GM21515 (cell line): Measurements from ENCODE around the gene SLIT1.
A peak's percentile ranks its signal among the peaks of the same experiment; 100 is the strongest.
"Not testable (repeated sequence)": the region's sequence is repeated elsewhere in the genome, so short reads cannot be mapped to it uniquely, and the experiment has no call there.

Source experiments
- ATAC-seq: cut with Tn5 transposase; IDR thresholded peaks from one replicate; pipeline ENCODE4 v1.9.1; 2021; ENCODE audit not compliant: unreplicated experiment

The SLIT1 gene

GRCh38 chr10:97048649-97049427 is 136.9 kb downstream of the SLIT1 start:
- no peak for ATAC-seq

DNA sequence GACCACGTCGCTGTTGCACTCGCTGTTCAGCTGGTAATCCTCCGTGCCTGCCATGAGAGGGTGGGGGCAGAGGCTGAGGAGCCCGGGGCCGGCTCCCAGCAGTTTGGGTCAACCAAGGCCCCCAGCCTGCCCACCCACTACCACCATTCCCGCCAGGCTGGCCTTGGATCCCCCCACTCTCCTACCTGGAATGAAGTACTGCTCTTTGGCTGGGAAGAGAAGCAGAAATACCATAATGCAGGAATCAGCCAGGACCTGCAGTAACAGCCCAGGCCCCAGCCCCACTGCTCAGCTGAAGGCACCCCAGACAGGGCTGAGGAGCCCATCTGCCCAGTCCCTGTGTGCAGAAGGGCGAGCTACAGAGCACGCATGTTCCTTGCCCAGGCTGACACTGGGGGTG is 138.0 kb downstream of the SLIT1 start:
- ATAC-seq, result no peak

- ATAC-seq, result no peak
Observed at GRCh38 chr10:97047083-97047736, 138.5 kb downstream of the SLIT1 start.

DNA sequence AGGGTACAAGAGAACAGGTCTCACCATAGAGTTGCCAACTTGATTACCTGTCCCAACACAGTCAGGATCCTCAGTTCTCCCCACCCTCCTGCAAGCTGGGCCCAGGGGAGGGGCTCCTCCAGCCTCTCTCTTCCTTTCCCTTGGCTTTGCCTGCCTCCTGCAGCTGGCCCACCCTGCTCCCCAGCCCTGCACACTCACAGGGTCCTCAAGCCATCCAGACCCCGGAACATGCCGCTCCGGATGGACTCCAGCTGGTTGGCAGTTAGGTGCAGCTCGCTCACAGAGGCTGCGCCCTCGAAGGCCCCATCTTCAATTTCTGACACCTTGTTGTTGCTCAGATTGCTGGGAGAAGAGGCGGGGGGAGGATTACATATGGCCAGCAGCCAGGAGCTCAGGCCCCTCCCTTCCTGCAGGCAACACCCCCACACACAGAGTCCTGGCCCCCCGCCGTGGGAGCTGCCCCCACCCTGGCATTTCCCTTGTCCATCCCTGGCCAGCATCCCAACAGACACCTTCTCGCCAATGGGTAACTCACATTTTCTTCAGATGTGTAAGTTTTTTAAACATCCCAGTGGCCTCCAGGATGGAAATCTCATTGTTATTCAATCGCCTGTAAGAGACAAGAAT is 139.2 kb downstream of the SLIT1 start:
- no peak for ATAC-seq

DNA sequence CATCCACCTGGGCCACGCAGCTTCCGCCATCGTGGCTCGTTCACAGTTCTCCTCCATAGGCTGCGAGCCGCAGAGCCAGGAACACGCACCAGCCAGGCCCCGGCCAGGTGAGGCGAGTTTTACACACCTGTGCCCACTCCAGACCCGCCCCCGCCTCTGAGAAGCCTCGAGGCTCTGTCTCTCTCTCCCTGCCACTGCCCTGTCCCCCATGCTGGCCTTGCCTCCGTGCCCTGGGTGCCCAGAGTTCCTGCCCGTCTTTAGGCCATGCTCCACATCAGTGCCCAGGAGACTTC is 142.2 kb downstream of the SLIT1 start:
- ATAC-seq, result no peak

- ATAC-seq, result no peak
Observed at GRCh38 chr10:97042716-97043562, 142.8 kb downstream of the SLIT1 start.

DNA sequence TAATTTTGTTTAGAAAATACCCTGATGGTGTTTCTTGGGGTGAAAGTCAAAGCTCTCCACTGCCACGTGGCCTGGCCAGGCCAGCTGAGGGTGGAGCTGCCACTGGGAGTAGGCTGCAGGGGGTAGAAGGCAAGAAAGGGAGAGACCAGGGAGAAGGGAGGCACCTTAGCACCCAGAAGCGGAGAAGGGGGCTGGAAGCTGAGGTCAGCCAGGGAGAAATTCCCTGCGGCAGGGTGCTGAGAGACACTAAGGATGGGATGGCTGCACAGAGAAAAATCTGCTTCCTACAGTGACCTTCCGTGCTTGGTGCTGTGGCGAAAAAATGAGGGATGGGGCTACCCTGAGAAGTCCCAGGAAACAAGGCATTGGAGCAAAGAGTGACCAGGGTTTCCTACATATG is 143.7 kb downstream of the SLIT1 start:
- no peak for ATAC-seq

DNA sequence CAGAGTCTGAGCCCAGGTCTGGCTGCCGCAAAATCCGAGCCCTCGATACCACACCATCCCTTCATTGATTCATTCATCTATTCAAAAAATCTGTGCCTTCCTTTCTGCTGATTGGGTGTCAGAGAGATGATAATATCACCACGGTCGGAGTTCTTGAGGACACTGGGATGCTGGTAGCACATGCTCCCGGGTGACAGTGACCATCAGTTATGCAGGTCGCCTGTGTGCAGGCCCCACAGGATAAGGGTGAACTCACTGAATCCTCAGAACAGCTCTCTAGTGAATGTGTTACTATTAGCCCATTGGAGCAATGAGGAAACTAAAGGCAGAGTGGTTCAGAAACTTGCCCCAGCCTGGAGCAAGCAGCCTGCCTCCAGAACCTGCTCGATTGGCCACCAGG is 145.1 kb downstream of the SLIT1 start:
- ATAC-seq, result no peak

DNA sequence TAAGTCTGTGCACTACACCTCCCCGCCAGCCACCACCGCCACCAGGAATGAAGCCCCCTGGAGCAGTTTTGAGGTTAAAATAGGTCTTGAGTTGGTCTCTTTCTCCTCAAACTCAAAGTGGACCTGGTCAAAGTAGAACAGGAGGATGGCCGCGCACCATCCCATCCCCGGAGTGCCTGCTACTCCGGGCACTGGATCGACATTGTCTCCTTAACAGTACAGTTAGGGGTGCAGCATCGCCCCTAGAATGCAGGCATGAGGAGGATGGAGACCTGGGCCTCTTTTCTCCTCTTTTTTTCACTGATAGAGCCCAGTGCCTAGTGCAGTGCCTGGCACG is 145.5 kb downstream of the SLIT1 start:
- no peak for ATAC-seq

DNA sequence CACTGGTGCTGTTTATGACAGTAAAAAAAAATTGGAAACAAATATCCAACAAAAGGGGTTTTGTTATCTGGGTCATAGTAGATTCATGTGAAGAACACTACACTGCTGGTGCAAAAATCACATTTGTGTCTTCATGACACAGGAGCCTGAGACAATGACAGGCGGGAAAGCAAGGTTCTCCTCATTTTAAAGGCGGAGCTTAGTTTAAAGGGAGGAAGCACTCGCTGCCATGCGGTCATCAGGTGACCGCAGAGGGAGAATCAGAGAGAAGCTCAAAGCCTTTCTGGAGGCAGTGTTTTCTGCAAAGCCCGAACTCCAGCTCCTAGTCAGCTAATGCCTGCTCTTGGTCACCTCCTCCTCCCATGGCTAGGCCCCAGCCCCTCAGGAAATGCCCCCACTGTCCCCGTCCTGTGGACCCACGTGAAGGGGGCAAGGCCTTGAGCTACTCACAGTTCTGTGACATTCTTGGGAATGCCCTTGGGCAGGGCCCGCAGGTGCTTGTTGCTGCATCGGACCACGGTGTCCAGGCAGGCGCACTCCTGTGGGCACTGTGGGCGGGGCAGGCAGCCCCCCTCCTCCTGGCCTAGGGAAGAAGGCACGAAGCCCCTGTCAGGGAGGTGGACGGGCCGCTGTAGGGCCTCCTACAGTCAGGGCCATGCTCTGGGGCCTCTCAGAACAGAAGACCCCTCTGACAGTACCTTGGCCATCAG is 146.1 kb downstream of the SLIT1 start:
- ATAC-seq, result no peak

DNA sequence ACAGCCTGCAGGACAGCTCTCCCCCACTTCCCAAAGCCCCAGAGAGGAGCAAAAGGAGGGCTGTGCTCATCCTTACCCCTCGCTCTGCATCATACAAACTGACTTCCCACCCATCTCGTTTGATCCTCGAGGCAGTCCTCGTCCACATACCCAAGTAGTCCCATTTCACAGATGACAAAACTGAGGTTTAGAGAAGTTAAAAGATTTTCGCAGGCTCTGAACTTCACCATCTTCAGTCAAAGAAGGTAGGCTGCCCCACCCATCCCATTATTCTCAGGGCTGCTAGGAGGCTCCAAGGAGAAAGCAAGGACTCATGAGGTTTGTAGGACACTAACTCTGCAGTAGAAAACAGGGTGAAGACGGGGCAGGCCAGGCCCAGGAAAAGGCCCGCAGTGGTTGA is 147.1 kb downstream of the SLIT1 start:
- ATAC-seq, result no peak

GRCh38 chr10:97037365-97038361 is 148.1 kb downstream of the SLIT1 start:
- ATAC-seq, result peak; percentile 66

DNA sequence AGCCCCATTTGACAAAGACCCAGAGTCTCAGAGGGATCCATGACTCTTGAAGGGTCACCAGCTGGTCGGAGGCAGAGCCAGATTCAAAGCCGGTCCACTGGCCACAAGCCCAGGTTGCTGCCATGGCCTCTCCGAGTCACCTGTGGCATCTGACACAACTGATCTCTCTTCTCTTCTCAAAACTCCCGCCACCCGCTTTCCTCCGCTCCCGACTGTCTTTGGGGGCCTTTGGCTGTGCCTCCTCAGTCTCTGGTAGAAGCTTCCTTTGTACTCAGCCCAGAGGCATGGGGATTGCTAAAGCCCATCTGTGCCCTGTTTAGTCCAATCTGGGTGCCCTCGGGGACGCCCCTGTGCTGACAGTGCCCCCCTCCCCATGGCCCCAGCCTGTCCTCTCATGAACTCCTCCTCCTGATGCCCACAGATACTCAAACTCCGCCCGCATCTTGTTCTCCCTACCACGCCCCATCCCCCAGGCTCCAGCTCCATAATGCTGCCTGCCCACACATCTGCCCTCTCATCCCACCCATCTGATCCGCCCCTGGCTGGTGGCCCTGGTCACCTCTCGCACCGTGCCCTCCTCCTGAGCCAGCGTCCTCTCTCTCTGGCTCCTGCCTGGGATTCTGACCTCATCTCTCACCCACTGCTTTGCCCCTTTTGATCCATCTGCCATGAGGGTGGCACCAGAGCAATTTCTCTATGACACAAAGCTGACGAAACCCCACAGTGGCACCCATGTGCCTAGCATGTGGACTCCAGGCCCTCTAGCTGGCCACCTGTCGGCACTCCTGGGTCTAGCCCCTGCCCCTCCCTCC is 150.6 kb downstream of the SLIT1 start:
- ATAC-seq, result no peak

- no peak for ATAC-seq
Observed at GRCh38 chr10:97034301-97034700, 151.5 kb downstream of the SLIT1 start.

DNA sequence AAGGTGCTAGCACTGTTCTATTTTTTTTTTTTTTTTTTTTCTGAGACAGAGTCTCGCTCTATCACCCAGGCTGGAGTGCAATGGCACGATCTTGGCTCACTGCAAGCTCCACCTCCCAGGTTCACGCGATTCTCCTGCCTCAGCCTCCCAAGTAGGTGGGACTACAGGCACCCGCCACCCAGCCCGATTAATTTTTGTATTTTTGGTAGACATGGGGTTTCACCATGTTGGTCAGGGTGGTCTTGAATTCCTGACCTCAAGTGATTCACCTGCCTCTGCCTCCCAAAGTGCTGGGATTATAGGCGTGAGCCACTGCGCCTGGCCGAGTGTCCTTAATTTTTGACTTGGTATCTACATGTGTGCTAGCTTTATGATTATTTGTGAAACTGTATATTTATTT is 151.9 kb downstream of the SLIT1 start:
- ATAC-seq, result not testable (repeated sequence)

GRCh38 chr10:97032624-97033023 is 153.1 kb downstream of the SLIT1 start:
- ATAC-seq, result no peak

GRCh38 chr10:97031459-97031858 is 154.3 kb downstream of the SLIT1 start:
- ATAC-seq, result no peak

- ATAC-seq, result no peak
Observed at GRCh38 chr10:97030894-97031293, 154.9 kb downstream of the SLIT1 start.

- ATAC-seq, result no peak
Observed at GRCh38 chr10:97029271-97029670, 156.5 kb downstream of the SLIT1 start.
